SK-N-SH (cell line): ENCODE measurements around the gene SPRY4. TPM values are rescaled to one million over a fixed set of nuclear protein-coding genes. Genes with fewer than 3 reads are reported as not detected.
A peak's percentile ranks its signal among the peaks of the same experiment; 100 is the strongest.

ENCODE experiments used
- CTCF ChIA-PET: fragments of 300-600, 350-600 bp; formaldehyde crosslinking; extraction: SDS; loops from one replicate; lab custom pipeline; 2021; lab: Yijun Ruan, JAX
- POLR2A ChIA-PET: fragments of 350-600 bp; sonication (Branson Sonifier 250); formaldehyde crosslinking; extraction: SDS; loops from one replicate; lab custom pipeline; 2020; ENCODE audit warnings: antibody characterized with exemption, inconsistent platforms; lab: Yijun Ruan, JAX
- DNase-seq: peaks from one replicate; pipeline ENCODE4 v3.0.0; 2012
- H2AFZ ChIP-seq: fragments of 200-600 bp; sonication (generic); 2 replicates; pipeline ENCODE4 v1.8.1; 2016; ENCODE audit warnings: antibody characterized with exemption, mild to moderate bottlenecking, low read depth
- H3F3A ChIP-seq: fragments of 200-600 bp; sonication (generic); replicated peaks from 2 replicates; pipeline ENCODE3; 2016; ENCODE audit warnings: antibody characterized with exemption, mild to moderate bottlenecking; ENCODE audit not compliant: insufficient read depth
- H3K27ac ChIP-seq, 2 experiments: fragments of 200-500 bp in 1 of 2; fragments of 200-600 bp in 1 of 2; sonication (Bioruptor generic) in 1 of 2; sonication (generic), shearing (Covaris generic) in 1 of 2; 2 replicates each; pipeline versions ENCODE4 v1.5.1 to v1.6.1; 2014 to 2016; ENCODE audit warnings: low read depth in 2 of 2, inconsistent platforms in 1 of 2, low read length in 1 of 2, mild to moderate bottlenecking in 1 of 2, mixed read lengths in 1 of 2
- H3K27me3 ChIP-seq: fragments of 200-600 bp; sonication (generic), shearing (Covaris generic); 2 replicates; pipeline ENCODE4 v1.6.1; 2016; ENCODE audit warnings: mixed run types; ENCODE audit not compliant: insufficient read depth
- H3K36me3 ChIP-seq, 2 experiments: fragments of 200-500 bp in 1 of 2; fragments of 200-600 bp in 1 of 2; sonication (Bioruptor generic) in 1 of 2; sonication (generic) in 1 of 2; replicated peaks in 1 of 2; 2 replicates each; pipeline versions ENCODE3 to v1.5.1; 2014 to 2016; ENCODE audit warnings: low read length in 1 of 2, mild to moderate bottlenecking in 1 of 2; ENCODE audit not compliant: insufficient read depth in 2 of 2, control insufficient read depth in 1 of 2
- H3K4me1 ChIP-seq, 2 experiments: fragments of 200-500 bp in 1 of 2; fragments of 200-600 bp in 1 of 2; sonication (Bioruptor generic) in 1 of 2; sonication (generic), shearing (Covaris generic) in 1 of 2; 2 replicates each; pipeline versions ENCODE4 v1.5.1 to v1.6.1; 2014 to 2016; ENCODE audit warnings: low read depth in 1 of 2, low read length in 1 of 2, mixed run types in 1 of 2; ENCODE audit not compliant: insufficient read depth in 2 of 2, control insufficient read depth in 1 of 2
- H3K4me2 ChIP-seq: fragments of 200-600 bp; sonication (generic), shearing (Covaris generic); 2 replicates; pipeline ENCODE4 v1.6.1; 2017; ENCODE audit warnings: mixed run types
- H3K4me3 ChIP-seq, 2 experiments: fragments of 200-500 bp in 1 of 2; fragments of 200-600 bp in 1 of 2; sonication (Bioruptor generic) in 1 of 2; sonication (generic), shearing (Covaris generic) in 1 of 2; 2 replicates each; pipeline versions ENCODE4 v1.5.1 to v1.8.1; 2014 to 2016; ENCODE audit warnings: low read depth in 2 of 2, inconsistent platforms in 1 of 2, low read length in 1 of 2, mild to moderate bottlenecking in 1 of 2, mixed read lengths in 1 of 2, moderate library complexity in 1 of 2
- H3K79me2 ChIP-seq: fragments of 200-600 bp; sonication (generic); 2 replicates; pipeline ENCODE4 v1.8.1; 2017; ENCODE audit warnings: mild to moderate bottlenecking; ENCODE audit not compliant: insufficient read depth
- H3K9ac ChIP-seq: fragments of 200-600 bp; sonication (generic); 2 replicates; pipeline ENCODE4 v1.6.1; 2017; ENCODE audit warnings: mixed run types
- H3K9me2 ChIP-seq: fragments of 200-600 bp; sonication (generic); 2 replicates; pipeline ENCODE4 v1.6.1; 2017; ENCODE audit warnings: mixed run types
- H3K9me3 ChIP-seq: fragments of 200-600 bp; sonication (generic); 2 replicates; pipeline ENCODE4 v1.6.1; 2017; ENCODE audit warnings: mixed run types, mild to moderate bottlenecking, moderate library complexity
- H4K20me1 ChIP-seq: fragments of 200-600 bp; sonication (generic); 2 replicates; pipeline ENCODE4 v1.6.1; 2017; ENCODE audit warnings: mild to moderate bottlenecking, mixed run types; ENCODE audit not compliant: insufficient read depth
- CTCF ChIP-seq: fragments of 200-600 bp; sonication (generic); IDR thresholded peaks from 2 replicates; pipeline ENCODE4 v1.6.1; 2017; ENCODE audit warnings: antibody characterized with exemption, mild to moderate bottlenecking, moderate library complexity
- GATA2 ChIP-seq: sonication (generic); formaldehyde crosslinking; IDR thresholded peaks from 2 replicates; pipeline ENCODE4 v1.5.0; 2020; ENCODE audit warnings: mild to moderate bottlenecking, missing genetic modification reagents
- MAX ChIP-seq: IDR thresholded peaks from 2 replicates; pipeline ENCODE4 v1.4.0; 2012; ENCODE audit warnings: low read depth
- MEF2A ChIP-seq: IDR thresholded peaks from 2 replicates; pipeline ENCODE4 v1.4.0; 2012; ENCODE audit warnings: low read depth, borderline replicate concordance
- NFIC ChIP-seq: IDR thresholded peaks from 2 replicates; pipeline ENCODE4 v1.4.0; 2012; ENCODE audit warnings: borderline replicate concordance
- POLR2AphosphoS5 ChIP-seq: IDR thresholded peaks from 2 replicates; pipeline ENCODE4 v1.6.1; 2012; ENCODE audit warnings: low read depth, low read length
- RCOR1 ChIP-seq: fragments of 150-350 bp; IDR thresholded peaks from 2 replicates; pipeline ENCODE4 v1.6.1; 2017; ENCODE audit warnings: antibody characterized with exemption, low read length
- RFX5 ChIP-seq: IDR thresholded peaks from 2 replicates; pipeline ENCODE4 v1.6.1; 2012; ENCODE audit warnings: mild to moderate bottlenecking, improper control_type of control experiment, low read length
- SMC3 ChIP-seq: IDR thresholded peaks from 2 replicates; pipeline ENCODE4 v1.6.1; 2012; ENCODE audit warnings: low read depth, low read length, improper control_type of control experiment
- USF2 ChIP-seq: fragments of 150-350 bp; IDR thresholded peaks from 2 replicates; pipeline ENCODE4 v1.6.1; 2017; ENCODE audit warnings: antibody characterized with exemption, low read length, low read depth, borderline replicate concordance
- YY1 ChIP-seq: IDR thresholded peaks from 2 replicates; pipeline ENCODE4 v1.4.0; 2012; ENCODE audit warnings: low read depth, mild to moderate bottlenecking
- WGBS: methylation state at CpG from one replicate; pipeline ENCODE4 v1.1.6; 2017; ENCODE audit warnings: low lambda C conversion rate; 5-methylcytosine and 5-hydroxymethylcytosine counted together
- polyA plus RNA-seq, 3 experiments: library from polyadenylated mRNA; depleted of rRNA; stranded (reverse); fragments of >200 nt; gene quantifications; 2 replicates each; pipeline ENCODE4 v1.2.3, GENCODE V29; 2012

The SPRY4 gene
- polyA plus RNA-seq, 1 of the 3 experiments (the other 2 are of a cell fraction), result 18.0 TPM

- TF ChIP-seq USF2, result no peak
These were observed 27.9 kb downstream of the SPRY4 start (continued) for GRCh38 chr5:142296914-142297417.

GRCh38 chr5:142295960-142296860, 28.6 kb downstream of the SPRY4 start:
- TF ChIP-seq NFIC (no peak), RCOR1 (no peak)
- TF ChIP-seq, all 33 proteins: peak for 0
- H3K27ac ChIP-seq, result peak overlapping the region; percentile 74 to 93
- H3K9ac ChIP-seq, result peak overlapping the region; percentile 48; the same call in 1 of the 2 replicates
- peaks cover 60% of the 10 kb centered on the region for H3K79me2 ChIP-seq
- H2AFZ ChIP-seq, result peak overlapping the region; percentile 9; the same call in 1 of the 2 replicates
- H3K27me3 ChIP-seq, result no peaks in the 10 kb centered on the region
- DNase-seq, result no peak
- ChIA-PET POLR2A (interaction anchor here (1.0 to 1.7 kb wide), 2 partner anchors 10 to 24 kb away, joined by 3 read pairs; no protein-coding TSS in a partner anchor), CTCF (interaction anchor here (1.1 to 2.3 kb wide), 7 partner anchors 9 to 252 kb away, joined by 3 to 10 read pairs (median 4); partner anchors contain the start of gene SPRY4)
- H3K36me3 ChIP-seq, result peaks cover 0 to 15% of the 10 kb centered on the region in 2 experiments
- H3K4me1 ChIP-seq, result peaks cover 25% of the 10 kb centered on the region in 2 experiments
- no peaks in the 10 kb centered on the region for H4K20me1 ChIP-seq
- H3K4me3 ChIP-seq, result no peak overlapping the region
- peak overlapping the region; percentile 1; the same call in 1 of the 2 replicates for H3K4me2 ChIP-seq
- H3K9me2 ChIP-seq, result no peaks in the 10 kb centered on the region
- 82% methylated on average over 8 of the region's 8 CpGs for WGBS
- H3F3A ChIP-seq, result peaks cover 28% of the 10 kb centered on the region
- no peaks in the 10 kb centered on the region for H3K9me3 ChIP-seq

GRCh38 chr5:142295084-142295758, 29.6 kb downstream of the SPRY4 start:
- no peak overlapping the region for H3K4me2 ChIP-seq
- no peaks in the 10 kb centered on the region for H3K27me3 ChIP-seq
- H3K9me2 ChIP-seq, result no peaks in the 10 kb centered on the region
- DNase-seq, result no peak
- H3K9me3 ChIP-seq, result no peaks in the 10 kb centered on the region
- peaks cover 0 to 15% of the 10 kb centered on the region in 2 experiments for H3K36me3 ChIP-seq
- H4K20me1 ChIP-seq, result no peaks in the 10 kb centered on the region
- H3K4me3 ChIP-seq, result no peak overlapping the region
- 87% methylated on average over 17 of the region's 23 CpGs for WGBS
- peaks cover 60% of the 10 kb centered on the region for H3K79me2 ChIP-seq
- peak overlapping the region; percentile 7 to 93; a peak in 2 of 4 replicates for H3K27ac ChIP-seq
- ChIA-PET CTCF (interaction anchor here (1.1 to 2.3 kb wide), 4 partner anchors 16 to 253 kb away, joined by 3 to 10 read pairs (median 4); no protein-coding TSS in a partner anchor), POLR2A (interaction anchor here (1.7 kb wide), 1 partner anchor 25 kb away, joined by 3 read pairs; no protein-coding TSS in a partner anchor)
- no peak overlapping the region for H3K9ac ChIP-seq
- peaks cover 34% of the 10 kb centered on the region in 2 experiments for H3K4me1 ChIP-seq
- no peak overlapping the region for H2AFZ ChIP-seq
- TF ChIP-seq YY1 (no peak), CTCF (no peak), MEF2A (no peak), MAX (no peak), POLR2AphosphoS5 (no peak), SMC3 (no peak), GATA2 (CRISPR knock-in tag) (no peak), RFX5 (no peak), NFIC (no peak)
- peaks cover 26% of the 10 kb centered on the region for H3F3A ChIP-seq
